Ascending aorta (tissue), 2 donors: ENCODE results near the gene CLCNKA. TPM values are rescaled to one million over a fixed set of nuclear protein-coding genes. Genes with fewer than 3 reads are reported as not detected.
"Not testable (repeated sequence)": the region's sequence is repeated elsewhere in the genome, so short reads cannot be mapped to it uniquely, and the experiment has no call there.

Experiments
- DNase-seq, 2 donors: peaks; one replicate each; pipeline ENCODE4 v3.0.0-alpha.2; 2019; ENCODE audit warnings: low spot score in 2 of 2
- H3K27ac ChIP-seq, 2 donors: fragments of 200-600 bp; sonication (generic); one replicate each; pipeline ENCODE4 v1.5.1; 2016 to 2017; ENCODE audit warnings: mild to moderate bottlenecking in 1 of 2
- H3K27me3 ChIP-seq: fragments of 200-600 bp; sonication (generic); one replicate; pipeline ENCODE4 v1.5.1; 2017
- H3K36me3 ChIP-seq, 2 donors: fragments of 200-600 bp; sonication (generic); one replicate each; pipeline ENCODE4 v1.5.1; 2016
- H3K4me1 ChIP-seq, 2 donors: fragments of 200-600 bp; sonication (generic); one replicate each; pipeline ENCODE4 v1.5.1; 2016 to 2017; ENCODE audit warnings: mild to moderate bottlenecking in 1 of 2
- H3K4me3 ChIP-seq, 2 donors: fragments of 200-600 bp; sonication (generic); one replicate each; pipeline ENCODE4 v1.5.1; 2016 to 2017; ENCODE audit warnings: mild to moderate bottlenecking in 1 of 2
- H3K9me3 ChIP-seq, 2 donors: fragments of 200-600 bp; sonication (generic); one replicate each; pipeline ENCODE4 v1.5.1; 2016
- intact Hi-C: fragments of 100-400 bp; cut with DNase I; formaldehyde crosslinking; loops from one replicate; pipeline ENCODE4 v1.15.1; 2023
- total RNA-seq: library from RNA; depleted of rRNA; stranded (reverse); fragments of >200 nt; gene quantifications from one replicate; pipeline ENCODE4 v1.1.0, GENCODE V29; 2016
- TF ChIP-seq, protein P1 (sequence below), 3 experiments: fragments of 200-600 bp in 2 of 3; fragments of 450-650 bp in 1 of 3; sonication (generic) in 2 of 3; IDR thresholded peaks; one replicate each; pipeline ENCODE4 v1.5.1; 2016 to 2019; ENCODE audit warnings: antibody characterized with exemption in 3 of 3, mild to moderate bottlenecking in 1 of 3, moderate library complexity in 1 of 3

CLCNKA gene
- total RNA-seq, 1 donor from 2014 or later = not detected

DNA sequence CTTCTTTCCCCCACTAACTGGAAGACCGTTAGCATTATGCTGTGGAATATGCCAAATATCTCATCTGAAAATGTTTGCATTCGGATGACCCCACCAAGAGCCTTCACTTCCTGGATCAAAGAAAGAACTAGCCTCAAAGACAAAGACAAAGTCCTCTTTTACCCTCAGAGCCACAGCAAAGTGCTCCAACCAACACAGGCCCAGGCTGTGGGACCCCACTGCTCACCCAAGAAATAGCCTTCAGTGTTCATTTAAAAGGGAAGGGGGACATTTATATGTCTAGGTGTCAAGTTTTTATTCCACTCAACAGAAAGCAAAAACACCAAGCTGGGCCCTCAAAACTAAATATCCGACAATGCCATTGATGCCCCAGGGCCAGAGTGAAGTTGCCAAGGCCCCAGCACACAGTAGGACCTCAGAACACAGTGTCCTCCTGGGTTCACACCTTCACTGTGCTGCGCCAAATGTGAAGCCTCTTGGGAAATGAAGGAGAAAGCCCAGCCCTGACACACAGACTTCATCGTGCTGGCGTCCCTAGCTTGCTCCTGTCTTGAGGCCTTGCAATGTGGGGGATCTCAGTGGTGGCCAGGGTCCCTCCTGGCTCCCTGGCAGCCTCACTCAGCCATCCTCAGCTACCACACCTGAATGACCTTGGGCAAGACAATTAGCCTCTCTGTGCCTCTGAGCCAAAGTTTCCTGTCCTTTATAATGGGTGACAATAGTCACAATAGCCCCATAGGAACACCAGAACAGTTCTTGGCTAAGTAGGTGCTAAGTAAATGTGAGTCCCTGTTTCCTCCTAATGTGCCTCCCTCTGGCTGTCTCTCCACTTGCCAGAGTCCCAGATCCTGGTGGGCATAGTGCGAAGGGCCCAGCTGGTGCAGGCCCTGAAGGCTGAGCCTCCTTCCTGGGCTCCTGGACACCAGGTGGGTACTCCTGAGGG, 33.0 kb downstream of the CLCNKA start:
- DNase-seq = no peak
- no peaks in the 10 kb centered on the region for H3K27me3 ChIP-seq
- H3K36me3 ChIP-seq = no peaks in the 10 kb centered on the region
- intact Hi-C loops = no loop called here
- H3K9me3 ChIP-seq = no peaks in the 10 kb centered on the region
- H3K27ac ChIP-seq = no peak overlapping the region
- no peaks in the 10 kb centered on the region for H3K4me1 ChIP-seq
- TF ChIP-seq, protein P1, sequence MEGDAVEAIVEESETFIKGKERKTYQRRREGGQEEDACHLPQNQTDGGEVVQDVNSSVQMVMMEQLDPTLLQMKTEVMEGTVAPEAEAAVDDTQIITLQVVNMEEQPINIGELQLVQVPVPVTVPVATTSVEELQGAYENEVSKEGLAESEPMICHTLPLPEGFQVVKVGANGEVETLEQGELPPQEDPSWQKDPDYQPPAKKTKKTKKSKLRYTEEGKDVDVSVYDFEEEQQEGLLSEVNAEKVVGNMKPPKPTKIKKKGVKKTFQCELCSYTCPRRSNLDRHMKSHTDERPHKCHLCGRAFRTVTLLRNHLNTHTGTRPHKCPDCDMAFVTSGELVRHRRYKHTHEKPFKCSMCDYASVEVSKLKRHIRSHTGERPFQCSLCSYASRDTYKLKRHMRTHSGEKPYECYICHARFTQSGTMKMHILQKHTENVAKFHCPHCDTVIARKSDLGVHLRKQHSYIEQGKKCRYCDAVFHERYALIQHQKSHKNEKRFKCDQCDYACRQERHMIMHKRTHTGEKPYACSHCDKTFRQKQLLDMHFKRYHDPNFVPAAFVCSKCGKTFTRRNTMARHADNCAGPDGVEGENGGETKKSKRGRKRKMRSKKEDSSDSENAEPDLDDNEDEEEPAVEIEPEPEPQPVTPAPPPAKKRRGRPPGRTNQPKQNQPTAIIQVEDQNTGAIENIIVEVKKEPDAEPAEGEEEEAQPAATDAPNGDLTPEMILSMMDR (IDR thresholded peaks at IDR 0.05) = no peak
- H3K4me3 ChIP-seq = no peak overlapping the region

DNA sequence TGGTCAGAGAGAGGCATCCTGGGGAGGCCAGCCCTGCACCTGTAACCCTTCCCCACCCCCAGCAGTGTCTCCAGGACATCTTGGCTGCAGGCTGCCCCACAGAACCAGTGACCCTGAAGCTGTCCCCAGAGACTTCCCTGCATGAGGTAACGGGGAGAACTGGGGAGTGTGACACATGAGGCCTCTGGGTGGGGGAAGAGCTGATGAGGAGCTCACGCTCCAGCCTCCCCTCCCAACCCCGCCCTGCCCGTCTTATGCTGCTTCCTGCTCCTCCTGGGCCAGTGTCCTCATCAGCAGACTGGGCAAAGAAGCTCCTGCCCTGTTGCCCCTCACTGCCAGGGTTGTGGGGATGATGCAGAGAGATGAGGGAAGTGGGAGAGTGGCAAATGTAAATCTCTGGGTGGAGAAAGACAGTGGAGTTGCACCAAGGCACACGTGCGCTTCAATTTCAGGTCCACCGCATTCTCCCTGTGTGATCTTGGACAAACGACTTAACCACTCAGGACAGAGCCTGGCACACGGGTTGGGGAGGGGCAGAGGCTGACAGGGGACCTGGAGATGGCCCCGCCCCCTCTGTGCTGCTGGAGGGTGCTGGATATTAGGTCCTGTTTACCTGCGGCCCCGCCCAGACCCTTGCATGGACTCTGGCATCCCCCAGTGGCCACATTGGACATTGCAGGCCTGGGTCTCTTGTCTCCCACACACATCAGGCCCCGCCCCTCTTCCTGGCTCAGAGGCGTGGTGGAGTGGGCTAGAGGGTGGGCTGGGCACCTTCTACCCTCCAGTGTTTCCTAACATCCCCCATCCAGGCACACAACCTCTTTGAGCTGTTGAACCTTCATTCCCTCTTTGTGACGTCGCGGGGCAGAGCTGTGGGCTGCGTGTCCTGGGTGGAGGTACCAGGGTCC, 34.0 kb downstream of the CLCNKA start:
- Histone ChIP-seq H3K27ac (no peak overlapping the region), H3K4me1 (no peaks in the 10 kb centered on the region), H3K36me3 (no peaks in the 10 kb centered on the region), H3K9me3 (no peaks in the 10 kb centered on the region), H3K27me3 (no peaks in the 10 kb centered on the region), H3K4me3 (no peak overlapping the region)
- TF ChIP-seq, protein P1 (IDR thresholded peaks at IDR 0.05) = peak; percentile 93 to 94 (median 94)
- DNase-seq = peak; percentile 28 to 92
- intact Hi-C loops = loop anchor here (1.0 kb wide), 1 partner anchor 47 kb away; no protein-coding TSS in a partner anchor

DNA sequence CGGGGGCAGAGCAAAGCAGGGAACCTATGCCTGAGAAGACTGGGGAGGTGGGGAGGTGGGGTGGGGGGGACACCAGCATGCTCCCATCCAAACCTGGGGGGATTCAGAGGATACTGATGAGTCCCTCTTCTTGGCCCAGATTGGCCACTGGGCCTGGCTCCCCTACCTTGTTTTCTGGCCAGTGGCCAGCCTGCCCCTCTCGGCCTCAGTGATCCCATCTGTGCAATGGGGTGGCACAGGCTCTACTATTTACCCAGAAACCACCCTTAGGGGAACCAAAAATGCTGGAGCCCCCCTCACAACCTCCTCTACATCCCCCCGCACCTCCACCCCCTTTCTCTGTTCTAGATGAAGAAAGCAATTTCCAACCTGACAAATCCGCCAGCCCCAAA, 34.7 kb downstream of the CLCNKA start:
- H3K36me3 ChIP-seq, DNase-seq, H3K9me3 ChIP-seq, H3K27me3 ChIP-seq, H3K4me3 ChIP-seq, H3K4me1 ChIP-seq, H3K27ac ChIP-seq: not testable (repeated sequence)
- intact Hi-C loops = loop anchor here (1.0 kb wide), 1 partner anchor 47 kb away; no protein-coding TSS in a partner anchor

DNA sequence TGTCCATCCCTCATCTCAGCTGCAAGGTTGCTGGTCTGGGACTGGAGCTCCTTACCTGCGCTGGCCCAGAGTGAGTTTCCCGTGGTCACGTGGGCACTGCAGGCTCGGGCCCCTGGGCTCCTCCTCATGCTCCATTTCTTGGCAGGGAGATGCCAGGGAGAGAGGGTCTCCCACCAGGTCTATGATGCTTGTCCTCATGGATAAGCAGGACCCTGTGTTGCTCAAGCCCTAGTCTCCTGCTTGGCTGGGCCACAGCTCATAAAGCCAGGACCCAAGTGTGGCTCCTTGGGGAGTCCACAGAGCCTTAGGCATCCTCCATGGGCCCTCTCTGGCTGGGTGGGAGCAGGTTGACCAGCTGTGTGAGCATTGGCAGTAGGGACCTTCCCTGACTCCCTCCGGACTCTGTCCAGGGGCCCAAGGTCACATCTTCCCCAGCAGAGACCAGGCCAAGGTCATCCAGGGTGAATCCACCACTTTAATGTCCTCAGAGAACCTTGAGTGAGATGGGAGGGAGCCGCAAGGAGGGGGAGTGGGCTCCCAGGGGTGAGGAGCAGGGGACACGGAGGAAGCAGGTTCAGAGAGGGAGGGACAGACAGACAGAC, 35.6 kb downstream of the CLCNKA start:
- DNase-seq, H3K4me3 ChIP-seq, H3K9me3 ChIP-seq, H3K4me1 ChIP-seq, H3K36me3 ChIP-seq, H3K27ac ChIP-seq, H3K27me3 ChIP-seq: not testable (repeated sequence)
- intact Hi-C loops = loop anchor here (1.0 kb wide), 1 partner anchor 24 kb away; no protein-coding TSS in a partner anchor

DNA sequence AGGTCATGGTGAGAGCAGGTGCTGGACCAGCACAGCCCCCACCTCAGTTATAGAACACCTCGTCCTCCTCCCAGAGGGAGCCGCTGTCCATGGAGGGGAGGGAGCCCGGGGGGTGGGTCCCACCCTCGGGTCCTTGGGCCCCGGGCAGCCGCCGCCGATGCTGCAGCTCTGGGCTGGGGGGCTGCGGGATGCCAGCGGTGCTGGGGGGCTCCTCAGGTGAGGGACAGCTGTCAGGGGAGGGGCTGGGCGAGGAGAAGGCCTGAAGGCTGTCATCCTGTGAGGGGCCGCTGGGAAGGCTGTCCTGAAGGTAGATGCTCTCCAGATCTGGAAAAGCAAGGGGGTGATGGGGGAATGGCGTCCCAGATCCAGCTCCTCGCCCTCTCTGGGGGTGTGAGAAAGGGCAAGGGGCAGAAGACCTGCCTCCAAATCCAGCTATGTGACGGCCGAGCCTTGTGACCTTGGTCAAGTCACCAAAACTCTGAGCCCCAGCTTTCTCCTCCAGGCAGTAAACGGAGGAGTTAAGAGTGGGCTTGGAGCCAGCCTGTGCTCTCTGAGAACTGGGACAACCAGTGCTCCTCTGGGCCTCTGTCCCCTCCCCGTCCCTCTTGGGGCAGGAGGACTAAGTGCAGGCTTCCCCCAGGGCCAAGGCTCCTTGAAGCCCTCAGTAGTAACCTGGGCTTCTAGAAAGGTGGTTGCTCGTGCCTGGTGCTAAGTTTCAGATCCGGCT, 36.7 kb downstream of the CLCNKA start:
- H3K4me3 ChIP-seq, H3K27me3 ChIP-seq, H3K9me3 ChIP-seq, DNase-seq, intact Hi-C loops, H3K27ac ChIP-seq, H3K4me1 ChIP-seq, H3K36me3 ChIP-seq: not testable (repeated sequence)

DNA sequence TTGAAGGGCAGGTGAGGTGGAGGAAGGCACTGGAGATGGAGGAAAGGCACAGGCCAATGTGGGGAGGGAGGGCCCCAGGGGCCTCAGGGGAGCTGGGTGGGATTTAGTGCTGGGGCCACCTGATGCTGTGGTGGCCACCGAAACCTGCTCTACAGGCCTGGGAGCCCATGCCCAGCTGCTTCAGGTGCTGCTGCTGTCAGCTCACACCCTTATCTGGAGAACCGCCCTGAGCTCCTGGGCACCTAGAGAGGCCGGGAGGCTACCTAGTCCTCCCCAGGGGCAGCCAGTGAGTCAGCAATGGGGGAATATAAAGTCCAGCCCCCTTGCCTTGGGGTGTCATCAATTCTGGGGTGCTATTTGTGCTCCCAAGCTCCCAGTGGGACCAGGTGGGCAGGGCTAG, 39.4 kb downstream of the CLCNKA start:
- no peak for DNase-seq
- Histone ChIP-seq H3K27ac (no peak overlapping the region), H3K27me3 (no peaks in the 10 kb centered on the region), H3K4me3 (no peak overlapping the region), H3K9me3 (no peaks in the 10 kb centered on the region), H3K36me3 (no peaks in the 10 kb centered on the region), H3K4me1 (no peaks in the 10 kb centered on the region)
- TF ChIP-seq, protein P1 (IDR thresholded peaks at IDR 0.05) = no peak
- intact Hi-C loops = no loop called here

DNA sequence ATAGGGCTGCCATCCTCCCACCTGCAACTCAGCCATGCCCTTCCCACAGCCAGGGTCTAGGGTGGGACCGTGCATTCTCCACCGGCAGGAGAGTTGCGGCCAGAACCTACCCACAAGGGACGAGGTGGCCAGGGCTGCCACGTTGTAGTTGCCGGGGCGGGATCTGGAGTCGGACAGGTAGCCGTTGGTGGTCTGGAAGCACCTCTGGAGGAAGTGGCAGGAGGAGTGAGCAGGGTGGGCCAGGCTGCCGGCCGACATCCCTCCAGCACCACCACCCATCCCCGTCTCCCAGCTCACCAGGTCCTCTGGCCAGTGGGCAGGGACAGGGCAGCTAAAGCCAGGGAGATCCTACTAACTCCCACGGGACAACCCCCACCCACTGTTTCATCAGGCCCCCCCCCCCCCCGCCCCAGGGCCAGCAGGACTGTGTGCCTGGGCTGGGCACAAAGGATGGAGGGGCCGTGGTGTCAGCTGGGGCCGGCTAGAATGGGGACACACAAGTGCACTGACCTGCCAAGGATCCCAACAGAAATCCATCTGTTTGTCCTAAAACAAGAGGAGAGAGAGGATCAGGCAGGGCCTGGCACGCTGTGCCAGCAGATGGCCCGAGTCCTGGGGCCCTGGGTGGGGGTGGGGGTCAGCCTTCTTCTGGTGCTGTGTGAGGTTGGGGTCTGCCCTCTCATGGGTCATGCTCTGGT, 40.3 kb downstream of the CLCNKA start:
- H3K4me3 ChIP-seq, H3K9me3 ChIP-seq, H3K27ac ChIP-seq, H3K4me1 ChIP-seq, intact Hi-C loops, H3K36me3 ChIP-seq, DNase-seq, H3K27me3 ChIP-seq: not testable (repeated sequence)

DNA sequence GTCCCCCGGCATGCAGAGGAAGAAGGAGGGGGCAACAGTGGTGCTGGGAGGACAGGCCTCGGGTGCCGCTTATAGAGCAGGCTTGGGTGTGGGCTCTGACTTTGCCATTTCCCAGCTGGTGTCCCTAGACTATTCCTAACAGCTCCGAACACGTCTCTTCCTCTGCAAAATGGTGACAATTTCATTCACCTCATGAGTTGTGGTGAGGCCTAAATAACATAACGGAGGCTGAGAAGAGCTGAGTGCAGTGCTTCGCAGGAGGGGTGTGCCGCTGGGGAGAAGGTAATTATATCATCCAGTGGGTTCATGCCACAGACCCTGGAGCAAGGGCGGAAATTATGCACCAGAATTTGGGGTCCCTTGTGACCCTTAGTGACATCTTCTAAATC, 40.8 kb downstream of the CLCNKA start:
- H3K4me1 ChIP-seq, H3K27ac ChIP-seq, H3K27me3 ChIP-seq, H3K36me3 ChIP-seq, DNase-seq, H3K9me3 ChIP-seq, intact Hi-C loops, H3K4me3 ChIP-seq: not testable (repeated sequence)
